ENCODE measurements around the gene ZNF511.

The ZNF511 gene

DNA sequence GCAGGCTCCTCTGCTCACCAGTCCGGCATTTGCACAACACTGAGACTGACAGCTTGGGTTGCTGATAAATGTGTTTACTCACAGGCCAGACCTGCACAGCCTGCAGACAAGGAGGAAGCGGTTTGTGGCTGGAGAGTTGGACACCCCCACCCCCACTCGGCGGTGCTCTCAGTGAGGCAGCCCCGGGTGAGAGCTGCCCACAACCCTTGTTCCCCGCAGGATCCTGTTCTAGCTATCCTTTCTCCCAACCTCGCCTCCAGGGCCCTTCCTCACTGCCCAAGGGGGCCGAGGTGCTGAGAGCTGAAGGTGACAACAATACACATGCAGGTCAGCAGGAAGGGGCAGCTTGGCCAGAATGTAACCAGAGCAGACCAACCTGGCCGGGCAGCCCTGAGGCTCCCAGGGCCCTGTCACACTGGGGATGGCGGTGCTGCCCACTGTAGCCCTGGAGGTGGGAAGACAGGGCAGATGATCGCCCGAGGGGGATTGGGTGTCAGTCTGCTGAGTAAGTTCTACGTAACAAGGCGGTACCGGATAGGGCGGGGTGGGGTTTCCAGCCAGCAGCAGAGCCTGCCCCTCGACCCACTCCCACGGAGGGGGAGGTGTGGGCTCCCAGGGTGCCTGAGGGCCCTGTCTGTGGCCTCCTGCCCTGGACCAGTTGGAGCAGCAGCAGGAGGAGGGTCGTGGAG, 30.0 kb upstream of the ZNF511 start:
- no peak overlapping the region for H3K4me3 ChIP-seq (ENCODE audit: low read depth, low read length, poor library complexity, severe bottlenecking)
- H3K27ac ChIP-seq (ENCODE audit: low read depth, low read length, poor library complexity, severe bottlenecking): no peak overlapping the region
- no peaks in the 10 kb centered on the region for H3K9me2 ChIP-seq (ENCODE audit: low read depth, low read length)
- H3K4me2 ChIP-seq (ENCODE audit: low read length): no peak overlapping the region
- no peaks in the 10 kb centered on the region for H3F3A ChIP-seq (ENCODE audit: insufficient read depth, low read length)
- H3K79me2 ChIP-seq (ENCODE audit: insufficient read depth, low read length): no peaks in the 10 kb centered on the region
- H3K9ac ChIP-seq (ENCODE audit: low read length): no peak overlapping the region
- no peak overlapping the region for H2AFZ ChIP-seq (ENCODE audit: low read length)
- TF ChIP-seq, protein P1, sequence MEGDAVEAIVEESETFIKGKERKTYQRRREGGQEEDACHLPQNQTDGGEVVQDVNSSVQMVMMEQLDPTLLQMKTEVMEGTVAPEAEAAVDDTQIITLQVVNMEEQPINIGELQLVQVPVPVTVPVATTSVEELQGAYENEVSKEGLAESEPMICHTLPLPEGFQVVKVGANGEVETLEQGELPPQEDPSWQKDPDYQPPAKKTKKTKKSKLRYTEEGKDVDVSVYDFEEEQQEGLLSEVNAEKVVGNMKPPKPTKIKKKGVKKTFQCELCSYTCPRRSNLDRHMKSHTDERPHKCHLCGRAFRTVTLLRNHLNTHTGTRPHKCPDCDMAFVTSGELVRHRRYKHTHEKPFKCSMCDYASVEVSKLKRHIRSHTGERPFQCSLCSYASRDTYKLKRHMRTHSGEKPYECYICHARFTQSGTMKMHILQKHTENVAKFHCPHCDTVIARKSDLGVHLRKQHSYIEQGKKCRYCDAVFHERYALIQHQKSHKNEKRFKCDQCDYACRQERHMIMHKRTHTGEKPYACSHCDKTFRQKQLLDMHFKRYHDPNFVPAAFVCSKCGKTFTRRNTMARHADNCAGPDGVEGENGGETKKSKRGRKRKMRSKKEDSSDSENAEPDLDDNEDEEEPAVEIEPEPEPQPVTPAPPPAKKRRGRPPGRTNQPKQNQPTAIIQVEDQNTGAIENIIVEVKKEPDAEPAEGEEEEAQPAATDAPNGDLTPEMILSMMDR (IDR thresholded peaks at IDR 0.05; ENCODE audit: low read length): no peak
- no peak for TF ChIP-seq EZH2 (IDR thresholded peaks at IDR 0.05; ENCODE audit: borderline replicate concordance, low read length)
- H4K20me1 ChIP-seq (ENCODE audit: insufficient read depth, low read length): no peaks in the 10 kb centered on the region
- no peaks in the 10 kb centered on the region for H3K27me3 ChIP-seq (ENCODE audit: insufficient read depth, low read length)
- peaks cover 13% of the 10 kb centered on the region for H3K4me1 ChIP-seq (ENCODE audit: insufficient read depth, low read length, severe bottlenecking)
- no peaks in the 10 kb centered on the region for H3K9me3 ChIP-seq (ENCODE audit: low read length)
- H3K36me3 ChIP-seq (ENCODE audit: insufficient read depth, low read length): peaks cover 30% of the 10 kb centered on the region

DNA sequence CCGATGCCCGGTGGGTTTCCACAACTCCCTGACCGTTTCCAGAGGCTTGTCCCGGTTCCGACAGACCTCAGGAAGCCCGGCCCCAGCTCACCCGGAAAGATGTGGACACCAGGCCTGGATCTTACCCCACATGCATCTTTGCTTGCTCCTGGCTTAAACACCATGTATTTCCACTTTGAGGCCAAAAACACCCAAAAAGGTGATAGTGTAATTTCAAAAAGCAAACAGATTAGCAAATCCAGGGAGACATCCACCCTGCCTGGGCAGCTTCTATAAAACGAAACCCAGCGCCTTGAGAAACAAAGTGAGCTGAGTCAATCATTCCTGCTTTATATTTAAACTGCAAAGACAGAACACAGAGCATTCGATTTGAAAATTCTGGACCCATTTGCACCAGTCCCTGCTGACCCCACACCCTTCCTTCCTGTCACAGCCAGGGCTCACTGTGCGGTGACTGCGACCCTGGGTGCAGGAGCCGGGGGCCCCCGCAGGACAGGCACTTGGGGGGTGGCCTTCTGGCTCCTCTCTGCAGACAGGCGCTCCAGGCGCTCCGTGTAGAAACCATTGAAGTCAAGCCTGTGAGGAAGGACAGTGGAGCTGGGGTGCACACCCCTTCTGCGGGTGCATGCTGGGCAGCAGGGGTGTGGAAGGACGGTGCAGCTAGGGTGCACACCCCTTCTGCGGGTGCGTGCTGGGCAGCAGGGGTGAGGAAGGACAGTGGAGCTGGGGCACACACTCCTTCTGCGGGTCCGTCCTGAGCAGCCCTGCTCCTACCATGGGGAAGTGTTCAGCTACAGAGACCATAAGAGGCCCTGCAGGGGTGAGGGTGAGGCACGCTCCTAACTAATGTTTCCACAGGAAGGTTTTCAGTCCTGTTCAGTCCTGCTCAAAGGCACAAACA, 29.1 kb upstream of the ZNF511 start:
- Histone ChIP-seq H2AFZ (ENCODE audit: low read length) (no peak overlapping the region), H3K36me3 (ENCODE audit: insufficient read depth, low read length) (peaks cover 36% of the 10 kb centered on the region), H3K4me2 (ENCODE audit: low read length) (no peak overlapping the region), H3K27me3 (ENCODE audit: insufficient read depth, low read length) (no peaks in the 10 kb centered on the region), H4K20me1 (ENCODE audit: insufficient read depth, low read length) (no peaks in the 10 kb centered on the region), H3K4me1 (ENCODE audit: insufficient read depth, low read length, severe bottlenecking) (peaks cover 13% of the 10 kb centered on the region), H3F3A (ENCODE audit: insufficient read depth, low read length) (no peaks in the 10 kb centered on the region), H3K9me3 (ENCODE audit: low read length) (no peaks in the 10 kb centered on the region), H3K9ac (ENCODE audit: low read length) (no peak overlapping the region), H3K27ac (ENCODE audit: low read depth, low read length, poor library complexity, severe bottlenecking) (no peak overlapping the region), H3K9me2 (ENCODE audit: low read depth, low read length) (no peaks in the 10 kb centered on the region), H3K4me3 (ENCODE audit: low read depth, low read length, poor library complexity, severe bottlenecking) (no peak overlapping the region), H3K79me2 (ENCODE audit: insufficient read depth, low read length) (no peaks in the 10 kb centered on the region)
- TF ChIP-seq EZH2 (IDR thresholded peaks at IDR 0.05; ENCODE audit: borderline replicate concordance, low read length): no peak
- TF ChIP-seq, protein P1 (IDR thresholded peaks at IDR 0.05; ENCODE audit: low read length): no peak

DNA sequence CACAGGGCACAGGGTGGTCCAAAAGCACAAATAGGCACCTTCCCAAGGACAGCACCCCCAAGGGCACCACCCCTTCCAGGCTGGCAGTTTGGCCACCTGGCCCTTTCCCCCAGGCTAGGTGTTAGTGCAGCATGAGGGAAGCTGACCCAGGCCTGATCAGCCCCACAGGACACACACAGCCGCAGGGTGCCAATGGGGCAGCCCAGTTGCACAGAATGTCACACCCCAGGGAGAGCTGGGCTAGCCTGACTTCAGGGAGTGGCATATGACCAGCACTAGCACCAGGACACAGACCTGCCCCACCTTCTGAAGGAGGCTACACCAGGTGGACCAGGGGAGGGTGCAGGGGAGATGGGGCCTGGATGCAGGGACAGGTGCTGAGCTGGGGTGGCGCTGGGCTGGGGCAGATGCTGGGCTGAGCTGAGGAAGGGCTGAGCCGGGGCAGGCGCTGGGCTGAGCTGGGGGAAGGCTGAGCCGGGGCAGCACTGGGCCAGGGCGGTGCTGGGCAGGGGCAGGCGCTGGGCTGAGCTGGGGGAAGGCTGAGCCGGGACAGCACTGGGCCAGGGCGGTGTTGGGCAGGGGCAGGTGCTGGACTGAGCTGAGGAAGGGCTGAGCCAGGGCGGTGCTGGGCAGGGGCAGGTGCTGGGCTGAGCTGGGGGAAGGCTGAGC, 28.2 kb upstream of the ZNF511 start:
- no peaks in the 10 kb centered on the region for H3K79me2 ChIP-seq (ENCODE audit: insufficient read depth, low read length)
- no peaks in the 10 kb centered on the region for H3K9me3 ChIP-seq (ENCODE audit: low read length)
- no peak overlapping the region for H2AFZ ChIP-seq (ENCODE audit: low read length)
- H3K9ac ChIP-seq (ENCODE audit: low read length): no peak overlapping the region
- TF ChIP-seq, protein P1 (IDR thresholded peaks at IDR 0.05; ENCODE audit: low read length): no peak
- TF ChIP-seq EZH2 (IDR thresholded peaks at IDR 0.05; ENCODE audit: borderline replicate concordance, low read length): no peak
- no peak overlapping the region for H3K4me3 ChIP-seq (ENCODE audit: low read depth, low read length, poor library complexity, severe bottlenecking)
- peaks cover 45% of the 10 kb centered on the region for H3K36me3 ChIP-seq (ENCODE audit: insufficient read depth, low read length)
- H3K4me2 ChIP-seq (ENCODE audit: low read length): no peak overlapping the region
- H4K20me1 ChIP-seq (ENCODE audit: insufficient read depth, low read length): no peaks in the 10 kb centered on the region
- peaks cover 7% of the 10 kb centered on the region for H3K4me1 ChIP-seq (ENCODE audit: insufficient read depth, low read length, severe bottlenecking)
- H3F3A ChIP-seq (ENCODE audit: insufficient read depth, low read length): no peaks in the 10 kb centered on the region
- H3K9me2 ChIP-seq (ENCODE audit: low read depth, low read length): no peaks in the 10 kb centered on the region
- no peak overlapping the region for H3K27ac ChIP-seq (ENCODE audit: low read depth, low read length, poor library complexity, severe bottlenecking)
- H3K27me3 ChIP-seq (ENCODE audit: insufficient read depth, low read length): no peaks in the 10 kb centered on the region

All from OCI-LY1 (cell line).